ENCODE measurements around the gene SEC14L2. TPM values are rescaled to one million over a fixed set of nuclear protein-coding genes. Genes with fewer than 3 reads are reported as not detected.

SEC14L2 gene
- total and polyA plus RNA-seq, 2 of the 8 experiments (the other 6 are each of a cell fraction or from before 2014, with no cell fraction given) = 2.8 to 3.2 TPM

DNA sequence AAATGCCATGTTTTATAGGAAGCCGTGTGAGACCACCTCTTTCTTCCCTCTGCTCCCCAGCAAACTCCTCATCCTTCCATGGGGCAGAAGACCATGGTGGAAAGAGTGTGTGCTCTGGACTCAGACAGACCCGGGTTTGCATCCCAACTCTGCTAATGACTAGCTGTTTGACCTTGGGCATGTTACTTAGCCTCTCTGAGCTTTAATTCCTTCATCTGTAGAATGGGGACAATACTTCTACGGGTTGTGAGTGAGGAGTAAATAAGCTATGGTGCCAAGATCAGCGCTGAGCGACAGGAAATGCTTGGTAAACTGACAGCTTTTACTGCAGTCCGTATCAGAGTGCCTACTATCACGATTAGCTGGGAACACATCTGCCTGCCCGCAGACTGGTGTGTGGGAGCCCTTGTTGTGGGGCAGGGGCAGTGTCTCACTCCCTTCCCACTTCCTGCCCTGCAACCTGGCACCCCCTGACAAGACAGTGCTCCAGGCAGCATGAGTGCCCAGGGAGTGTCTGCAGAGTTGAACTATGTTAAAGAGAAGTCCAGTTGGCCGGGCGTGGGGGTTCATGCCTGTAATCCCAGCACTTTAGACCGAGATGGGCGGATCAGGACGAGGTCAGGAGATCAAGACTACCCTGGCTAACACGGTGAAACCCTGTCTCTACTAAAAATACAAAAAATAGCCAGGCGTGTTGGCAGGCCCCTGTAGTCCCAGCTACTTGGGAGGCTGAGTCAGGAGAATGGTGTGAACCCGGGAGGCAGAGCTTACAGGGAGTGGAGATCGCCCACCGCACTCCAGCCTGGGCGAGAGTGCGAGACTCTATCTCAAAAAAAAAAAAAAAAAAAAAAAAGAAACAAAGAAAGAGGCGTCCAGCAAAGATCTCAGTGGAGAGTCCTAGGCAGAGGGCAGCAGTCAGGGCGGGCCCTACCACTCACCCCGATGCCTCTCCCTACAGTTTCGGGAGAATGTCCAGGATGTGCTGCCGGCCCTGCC is 2.2 kb downstream of the SEC14L2 start:
- Histone ChIP-seq H3K23ac (ENCODE audit: insufficient read length) (no peak overlapping the region), H2AFZ (ENCODE audit: low read length) (no peak overlapping the region), H3K4me2 (ENCODE audit: insufficient read depth in 1 of 2, low read depth in 2 of 2, low read length in 2 of 2) (peak overlapping the region in 1 of 2 experiments; percentile 59; a peak in 1 of 4 replicates), H2BK15ac (ENCODE audit: low read length) (no peak overlapping the region), H2BK12ac (ENCODE audit: low read depth, low read length) (no peak overlapping the region), H3K4ac (replicated peaks; ENCODE audit: insufficient read length, low read depth, low read length) (no peak overlapping the region), H2BK20ac (ENCODE audit: low read length) (no peak overlapping the region), H2BK120ac (replicated peaks; ENCODE audit: low read depth, low read length) (no peak overlapping the region), H3K36me3 (ENCODE audit: control insufficient read depth in 2 of 4, insufficient read depth in 4 of 4, low read length in 3 of 4) (no peaks in the 10 kb centered on the region), H3K27me3 (replicated peaks in 1 of 4; ENCODE audit: control insufficient read depth in 3 of 4, extremely low read depth in 1 of 4, insufficient read depth in 3 of 4, low read length in 3 of 4) (peaks cover 2 to 16% (median 8%) of the 10 kb centered on the region in 4 experiments; a peak in 6 of 7 replicates), H4K8ac (ENCODE audit: extremely low read depth, insufficient read depth, low read length) (no peak overlapping the region), H2BK5ac (ENCODE audit: low read depth, low read length) (no peak overlapping the region), H3K14ac (ENCODE audit: insufficient read length) (no peak overlapping the region), H3K18ac (ENCODE audit: extremely low read depth, low read length) (no peak overlapping the region), H3K23me2 (ENCODE audit: low read depth, low read length) (peaks cover 8% of the 10 kb centered on the region; the same call in 1 of the 2 replicates), H3K79me1 (ENCODE audit: low read depth, low read length) (no peaks in the 10 kb centered on the region), H2AK5ac (ENCODE audit: low read depth, low read length) (no peak overlapping the region), H4K20me1 (replicated peaks in 1 of 2; ENCODE audit: control insufficient read depth in 1 of 2, insufficient read depth in 2 of 2, low read length in 2 of 2) (peaks cover 0 to 6% of the 10 kb centered on the region in 2 experiments), H3K4me3 (ENCODE audit: extremely low read depth in 1 of 4, insufficient read depth in 2 of 4, low read depth in 3 of 4, low read length in 4 of 4) (no peak overlapping the region), H4K5ac (ENCODE audit: insufficient read length, low read depth, low read length) (no peak overlapping the region), H3K9ac (replicated peaks in 1 of 4; ENCODE audit: extremely low read depth in 1 of 4, low read depth in 3 of 4, low read length in 3 of 4) (no peak overlapping the region), H3K9me3 (ENCODE audit: insufficient read depth in 2 of 2, low read depth in 1 of 2, low read length in 1 of 2) (no peaks in the 10 kb centered on the region), H3K4me1 (replicated peaks in 1 of 4; ENCODE audit: control insufficient read depth in 3 of 4, insufficient read depth in 4 of 4, low read length in 3 of 4) (peaks cover 7 to 16% (median 10%) of the 10 kb centered on the region in 4 experiments), H3K56ac (replicated peaks; ENCODE audit: insufficient read length, low read depth, low read length) (no peak overlapping the region), H4K91ac (replicated peaks; ENCODE audit: insufficient read length, low read length) (no peak overlapping the region), H3K27ac (ENCODE audit: low read depth, low read length) (no peak overlapping the region), H3K79me2 (ENCODE audit: control insufficient read depth in 1 of 2, insufficient read depth in 2 of 2, low read length in 2 of 2) (no peaks in the 10 kb centered on the region)
- CTCF ChIA-PET (ENCODE audit: partially characterized antibody) = interaction anchor here (1.0 to 12.0 kb wide), 6 partner anchors 8 to 70 kb away, joined by 3 to 164 read pairs (median 3); partner anchors contain the start of gene MTFP1
- POLR2A ChIA-PET (ENCODE audit: partially characterized antibody) = interaction anchor here (3.1 to 6.5 kb wide), 2 partner anchors 12 to 26 kb away, joined by 13 to 39 read pairs; partner anchors contain the start of gene MTFP1
- 88% methylated on average over 11 of the region's 25 CpGs; no CpG with 5 or more reads in 1 of the 2 experiments for WGBS, 2 experiments (ENCODE audit: extremely low coverage in 1 of 2, insufficient coverage in 1 of 2, insufficient read length in 1 of 2, insufficient replicate concordance in 2 of 2, low coverage in 1 of 2, low lambda C conversion rate in 2 of 2, missing lambda C conversion rate in 1 of 2)
- FAIRE-seq (no peak), DNase-seq (ENCODE audit: low read depth in 1 of 2, low spot score in 2 of 2) (no peak)
- TF ChIP-seq RXRA (IDR thresholded peaks at IDR 0.05; ENCODE audit: insufficient read depth, low read depth, low read length) = no peak
